SIG-M5 treated with dmso at 0.1 percent for 504 hours (cell line): Measurements from ENCODE around the gene RPS27L.

Experiments used
- DNase-seq: peaks from one replicate; lab custom pipeline; 2025; ENCODE audit not compliant: unreplicated experiment; lab: John Stamatoyannopoulos, UW

The RPS27L gene

GRCh38 chr15:63188247-63188925 lies 31.1 kb upstream of the RPS27L start:
- no peak for DNase-seq

DNA sequence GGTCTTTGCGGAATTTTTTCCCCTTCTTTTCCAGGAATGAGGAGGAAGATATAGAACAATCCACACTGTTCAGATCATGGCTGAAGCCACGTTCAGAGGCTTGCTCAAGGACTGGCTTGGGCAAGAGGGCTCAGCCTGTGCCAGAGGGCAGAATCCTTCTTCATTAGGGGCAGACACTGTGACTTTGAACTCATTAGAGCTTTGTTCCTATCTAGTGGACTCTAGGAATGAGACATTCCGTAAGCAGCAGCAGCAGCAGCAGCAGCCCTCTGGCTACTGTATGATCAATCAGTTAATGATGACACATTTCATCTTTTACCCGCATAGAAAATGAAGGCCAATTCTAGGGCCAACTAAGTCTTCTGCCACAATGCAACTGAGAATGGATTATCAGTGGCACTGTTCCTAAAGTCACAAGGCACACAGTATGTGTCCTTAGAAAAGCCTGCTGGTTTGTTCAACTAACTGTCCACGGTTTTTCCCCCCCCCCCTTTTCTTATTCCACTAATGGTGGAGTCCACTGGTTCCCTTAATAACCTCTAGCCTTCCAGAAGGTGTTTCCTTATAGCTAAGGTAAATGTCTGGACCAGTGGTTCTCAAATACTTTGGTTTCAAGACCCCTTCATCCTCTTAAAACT lies 30.4 kb upstream of the RPS27L start:
- no peak for DNase-seq

GRCh38 chr15:63186065-63186464 lies 28.8 kb upstream of the RPS27L start:
- DNase-seq, result peak; percentile 20

GRCh38 chr15:63185206-63185605 lies 27.9 kb upstream of the RPS27L start:
- no peak for DNase-seq

- DNase-seq, result no peak
Observed at GRCh38 chr15:63181648-63182047, 24.4 kb upstream of the RPS27L start.

GRCh38 chr15:63180746-63181145 lies 23.5 kb upstream of the RPS27L start:
- no peak for DNase-seq

- no peak for DNase-seq
Observed at GRCh38 chr15:63178034-63178433, 20.8 kb upstream of the RPS27L start.

GRCh38 chr15:63176302-63176701 lies 19.0 kb upstream of the RPS27L start:
- no peak for DNase-seq

- no peak for DNase-seq
Observed at GRCh38 chr15:63172851-63173451, 15.7 kb upstream of the RPS27L start.

GRCh38 chr15:63172376-63172775 lies 15.1 kb upstream of the RPS27L start:
- no peak for DNase-seq

- DNase-seq, result no peak
Observed at GRCh38 chr15:63169788-63170187, 12.5 kb upstream of the RPS27L start.

DNA sequence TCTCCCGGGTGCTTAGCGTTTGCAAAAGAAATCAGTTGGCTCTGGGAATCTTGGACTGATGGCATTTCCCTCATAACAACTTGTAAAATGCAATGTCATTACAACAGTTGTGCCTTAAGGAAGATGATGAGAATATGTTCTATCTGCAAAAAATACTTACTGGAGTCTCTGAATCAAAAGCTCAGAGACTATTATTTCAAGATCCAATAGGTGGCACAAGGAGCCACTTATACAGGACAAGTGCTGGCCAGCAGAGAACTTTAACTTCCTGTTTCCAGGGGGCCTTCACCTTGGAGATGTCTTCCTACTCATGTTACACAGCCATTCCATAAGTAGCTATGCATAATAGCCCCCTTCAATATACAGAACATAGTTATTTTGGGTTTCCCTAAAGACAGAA lies 8.9 kb upstream of the RPS27L start:
- peak; percentile 29 for DNase-seq

- DNase-seq, result no peak
Observed at GRCh38 chr15:63165166-63165859, 8.0 kb upstream of the RPS27L start.

DNA sequence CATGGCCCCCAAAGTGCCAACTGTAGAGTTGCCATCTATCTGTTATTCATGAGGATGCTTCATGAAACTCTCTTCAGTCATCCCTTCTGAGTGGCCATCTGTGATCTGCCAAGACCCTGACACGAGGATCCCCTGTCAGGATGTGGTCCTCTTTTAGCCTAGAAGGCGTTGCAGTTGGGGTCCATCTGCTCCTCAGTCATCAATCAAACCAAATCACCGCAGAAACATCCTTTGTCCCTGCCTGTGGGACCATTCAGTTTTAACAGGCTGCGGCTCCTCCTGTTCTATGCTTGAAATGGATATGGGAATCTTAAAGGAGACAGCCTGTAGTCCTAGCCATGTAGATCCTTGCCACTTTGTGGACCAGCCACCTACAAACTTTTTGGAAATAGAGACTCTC lies 5.9 kb upstream of the RPS27L start:
- no peak for DNase-seq

- no peak for DNase-seq
Observed at GRCh38 chr15:63160638-63161037, 3.4 kb upstream of the RPS27L start.

DNA sequence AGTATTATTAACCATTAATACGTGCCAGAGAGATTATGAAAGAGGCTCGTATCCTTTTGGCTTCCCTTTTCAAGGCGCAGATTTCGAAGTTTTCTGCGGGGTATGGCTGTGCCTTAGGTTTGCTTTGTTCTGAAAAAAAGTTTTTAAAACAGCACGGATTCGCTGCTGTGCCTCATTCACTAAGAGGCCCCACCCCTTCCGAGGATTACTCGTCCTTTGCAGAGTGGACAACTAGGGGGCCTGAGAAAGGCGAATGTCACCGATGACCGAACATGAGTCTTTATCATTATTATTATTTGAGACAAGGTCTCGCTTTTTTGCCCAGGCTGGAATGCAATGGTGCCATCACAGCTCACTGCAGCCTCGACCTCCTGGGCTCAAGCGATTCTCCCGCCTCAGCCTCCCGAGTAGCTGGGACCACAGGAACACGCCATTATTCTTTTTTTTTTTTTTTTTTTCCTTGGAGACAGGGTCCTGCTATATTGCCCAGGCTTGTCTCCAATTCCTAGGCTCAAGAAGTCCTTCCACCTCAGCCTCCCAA lies 684 bp upstream of the RPS27L start:
- DNase-seq, result peak; percentile 24

DNA sequence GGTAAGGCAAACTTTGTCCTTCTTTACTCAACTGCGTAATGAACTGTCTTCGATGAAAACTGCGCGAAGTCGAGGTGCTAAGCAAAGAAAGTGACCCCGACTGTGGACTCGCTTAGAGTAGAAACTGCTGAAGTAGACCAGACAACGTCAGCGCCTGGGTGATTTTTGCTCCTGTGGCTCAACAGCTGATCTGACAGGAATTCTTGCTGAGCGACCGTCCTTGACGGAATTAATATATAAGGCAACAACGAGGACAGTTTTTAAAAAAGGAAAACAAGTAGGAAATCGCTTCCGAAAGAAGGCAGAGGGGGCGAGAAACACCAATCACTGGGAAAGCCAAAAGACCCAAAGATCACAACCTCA lies 541 bp downstream of the RPS27L start:
- DNase-seq, result peak; percentile 49

DNA sequence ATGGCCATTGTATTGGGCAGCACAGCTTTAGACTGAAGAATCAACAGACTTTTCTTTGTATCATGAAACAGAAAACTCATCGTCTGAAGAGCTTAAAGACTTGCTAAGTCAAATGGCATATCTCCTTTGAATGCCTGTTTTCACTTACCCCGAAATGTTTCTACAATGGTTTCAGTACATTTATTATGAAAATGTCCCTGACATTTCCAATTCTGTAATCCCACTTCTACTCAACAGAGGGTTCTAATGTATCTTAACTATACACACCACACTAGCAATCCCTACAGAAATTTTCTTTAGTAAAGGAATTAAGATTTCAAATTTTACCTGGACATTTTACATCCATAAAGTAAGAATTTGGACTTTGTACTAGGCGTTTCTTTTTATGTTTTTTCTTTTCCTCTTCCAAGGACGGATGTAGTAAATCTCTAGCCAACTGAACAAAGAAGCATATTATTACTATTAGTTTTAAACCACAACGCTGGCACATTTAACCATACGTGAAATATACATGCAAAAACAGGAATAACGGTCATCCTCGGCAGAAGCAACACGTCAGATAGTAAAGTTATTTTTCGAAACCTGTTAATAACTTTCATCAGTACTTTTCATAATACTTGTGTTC lies 1.1 kb downstream of the RPS27L start:
- DNase-seq, result no peak

- no peak for DNase-seq
Observed at GRCh38 chr15:63155486-63155885, 1.8 kb downstream of the RPS27L start.

GRCh38 chr15:63151665-63152064 lies 5.6 kb downstream of the RPS27L start:
- no peak for DNase-seq

DNA sequence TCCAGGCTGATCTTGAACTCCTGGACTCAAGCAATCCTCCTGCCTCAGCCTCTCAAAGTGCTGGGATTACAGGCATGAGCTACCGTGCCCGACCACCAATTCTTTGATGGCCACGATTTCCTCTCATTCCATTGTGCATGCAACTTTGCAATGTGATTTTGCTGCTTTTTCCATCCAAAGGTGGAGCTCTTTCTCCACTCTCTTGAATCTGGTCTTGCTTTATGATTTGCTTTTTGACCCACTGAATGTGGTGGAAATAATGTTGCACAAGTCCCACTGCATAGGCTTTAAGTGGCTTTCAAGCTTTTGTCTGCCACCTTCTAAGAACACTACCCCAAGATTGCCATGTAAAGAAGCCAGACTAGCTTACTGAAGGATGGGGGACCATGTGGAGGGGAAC lies 10.6 kb downstream of the RPS27L start:
- no peak for DNase-seq
